Sigmoid colon (tissue), 7 donors: Measurements from ENCODE around the gene UFD1. TPM values are rescaled to one million over a fixed set of nuclear protein-coding genes. Genes with fewer than 3 reads are reported as not detected.

ENCODE experiments used
- DNase-seq: peaks from one replicate; pipeline ENCODE4 v3.0.0-alpha.2; 2019
- H3K27ac ChIP-seq, 4 donors: fragments of 200-600 bp; sonication (generic); one replicate each; pipeline ENCODE4 v1.5.1; 2016 to 2019; ENCODE audit warnings: mild to moderate bottlenecking in 1 of 4
- H3K27me3 ChIP-seq, 3 donors: fragments of 200-600 bp; sonication (generic); one replicate each; pipeline ENCODE4 v1.5.1; 2019; ENCODE audit warnings: mild to moderate bottlenecking in 1 of 3
- H3K36me3 ChIP-seq, 4 donors: fragments of 200-600 bp; sonication (generic); one replicate each; pipeline ENCODE4 v1.5.1; 2016 to 2019
- H3K4me1 ChIP-seq, 4 donors: fragments of 200-600 bp; sonication (generic); one replicate each; pipeline ENCODE4 v1.5.1; 2017 to 2019
- H3K4me3 ChIP-seq, 4 donors: fragments of 200-600 bp; sonication (generic); one replicate each; pipeline ENCODE4 v1.5.1; 2017 to 2019; ENCODE audit warnings: mild to moderate bottlenecking in 2 of 4, moderate library complexity in 1 of 4
- H3K9me3 ChIP-seq, 4 donors: fragments of 200-600 bp in 3 of 4; sonication (generic) in 3 of 4; one replicate each; pipeline versions ENCODE4 v1.5.1 to v1.6.1; 2013 to 2019
- CTCF ChIP-seq, 4 experiments: fragments of 450-650 bp in 3 of 4; fragments of 200-600 bp in 1 of 4; IDR thresholded peaks; one replicate each; pipeline ENCODE4 v1.5.1; 2016 to 2019; ENCODE audit warnings: antibody characterized with exemption in 4 of 4, mild to moderate bottlenecking in 3 of 4, moderate library complexity in 2 of 4
- EP300 ChIP-seq, 4 donors: sonication (generic); formaldehyde crosslinking; IDR thresholded peaks; one replicate each; pipeline ENCODE4 v1.6.1; 2017; ENCODE audit warnings: antibody characterized with exemption in 4 of 4
- POLR2A ChIP-seq, 2 donors: fragments of 450-650 bp; IDR thresholded peaks; one replicate each; pipeline ENCODE4 v1.6.1; 2016; ENCODE audit warnings: antibody characterized with exemption in 2 of 2, mild to moderate bottlenecking in 2 of 2, moderate library complexity in 2 of 2
- POLR2AphosphoS5 ChIP-seq, 4 donors: sonication (generic); formaldehyde crosslinking; IDR thresholded peaks; one replicate each; pipeline ENCODE4 v1.6.1; 2017; ENCODE audit warnings: antibody characterized with exemption in 4 of 4
- WGBS, 2 donors: extraction: QIAGEN DNeasy Blood & Tissue Kit; methylation state at CpG; one replicate each; pipeline ENCODE4 v1.1.7; 2013; 5-methylcytosine and 5-hydroxymethylcytosine counted together
- intact Hi-C: fragments of 100-400 bp; cut with DNase I; formaldehyde crosslinking; loops from one replicate; pipeline ENCODE4 v1.15.1; 2023
- polyA plus RNA-seq, 3 donors: library from polyadenylated mRNA; stranded (reverse); fragments of 200-250 nt; gene quantifications; one replicate each; pipeline ENCODE4 v1.2.3, GENCODE V29; 2013
- total RNA-seq, 4 donors: library from RNA; depleted of rRNA; stranded (reverse); fragments of >200 nt; gene quantifications; one replicate each; pipeline ENCODE4 v1.1.0, GENCODE V29; 2016
- donor health status: healthy with polysubstance abuse.
- donor health status: Bipolar disorder and iron deficiency.
- donor health status: healthy.

The UFD1 gene
- total and polyA plus RNA-seq, 7 donors, result 28.5 to 131 (median 45.7) TPM

- intact Hi-C loops, result no loop called here
- DNase-seq, result no peak
Measured at GRCh38 chr22:19488285-19488684, 9.3 kb upstream of the UFD1 start.

GRCh38 chr22:19483481-19484244, 4.7 kb upstream of the UFD1 start:
- no peaks in the 10 kb centered on the region for H3K36me3 ChIP-seq
- H3K9me3 ChIP-seq, result no peaks in the 10 kb centered on the region
- H3K27ac ChIP-seq, result no peak overlapping the region
- no peak overlapping the region for H3K4me3 ChIP-seq
- intact Hi-C loops, result no loop called here
- TF ChIP-seq POLR2AphosphoS5 (IDR thresholded peaks at IDR 0.05) (no peak), CTCF (IDR thresholded peaks at IDR 0.05) (no peak), POLR2A (IDR thresholded peaks at IDR 0.05) (no peak), EP300 (IDR thresholded peaks at IDR 0.05) (no peak)
- no peak for DNase-seq
- H3K27me3 ChIP-seq, result no peaks in the 10 kb centered on the region
- 86 to 93% methylated on average over 8 of the region's 8 CpGs for WGBS, 2 donors
- peaks cover 0 to 7% (median 5%) of the 10 kb centered on the region in 4 donors for H3K4me1 ChIP-seq

More at GRCh38 chr22:19488285-19488684, 9.3 kb upstream of the UFD1 start:
- TF ChIP-seq CTCF (IDR thresholded peaks at IDR 0.05) (no peak), POLR2AphosphoS5 (IDR thresholded peaks at IDR 0.05) (no peak), EP300 (IDR thresholded peaks at IDR 0.05) (no peak), POLR2A (IDR thresholded peaks at IDR 0.05) (no peak)
- Histone ChIP-seq H3K4me1 (peaks cover 0 to 6% (median 0%) of the 10 kb centered on the region in 4 donors), H3K9me3 (no peaks in the 10 kb centered on the region), H3K27ac (no peak overlapping the region), H3K27me3 (no peaks in the 10 kb centered on the region), H3K36me3 (no peaks in the 10 kb centered on the region), H3K4me3 (no peak overlapping the region)
- WGBS, 2 donors, result 94 to 95% methylated on average over 2 of the region's 2 CpGs

GRCh38 chr22:19482297-19482696, 3.3 kb upstream of the UFD1 start:
- no peak for DNase-seq
- intact Hi-C loops, result no loop called here
- peaks cover 0 to 19% (median 16%) of the 10 kb centered on the region in 4 donors for H3K4me1 ChIP-seq
- TF ChIP-seq POLR2A (IDR thresholded peaks at IDR 0.05), result no peak
- no peak for TF ChIP-seq CTCF (IDR thresholded peaks at IDR 0.05)
- TF ChIP-seq EP300 (IDR thresholded peaks at IDR 0.05), result no peak
- TF ChIP-seq POLR2AphosphoS5 (IDR thresholded peaks at IDR 0.05), result no peak
- H3K36me3 ChIP-seq, result no peaks in the 10 kb centered on the region
- no peak overlapping the region for H3K4me3 ChIP-seq
- no peaks in the 10 kb centered on the region for H3K27me3 ChIP-seq
- no peak overlapping the region for H3K27ac ChIP-seq
- 93 to 94% methylated on average over 9 of the region's 9 CpGs for WGBS, 2 donors
- H3K9me3 ChIP-seq, result no peaks in the 10 kb centered on the region

- Histone ChIP-seq H3K27me3 (no peaks in the 10 kb centered on the region), H3K4me1 (peaks cover 0 to 30% (median 21%) of the 10 kb centered on the region in 4 donors), H3K9me3 (no peaks in the 10 kb centered on the region), H3K4me3 (no peak overlapping the region), H3K36me3 (peaks cover 0 to 5% (median 0%) of the 10 kb centered on the region in 4 donors), H3K27ac (no peak overlapping the region)
- no peak for TF ChIP-seq EP300 (IDR thresholded peaks at IDR 0.05)
- no peak for TF ChIP-seq POLR2AphosphoS5 (IDR thresholded peaks at IDR 0.05)
- no peak for DNase-seq
- intact Hi-C loops, result no loop called here
- WGBS, 2 donors, result 72 to 75% methylated on average over 10 of the region's 10 CpGs
Measured at GRCh38 chr22:19480789-19481188, 1.8 kb upstream of the UFD1 start.

GRCh38 chr22:19480173-19480568, 1.2 kb upstream of the UFD1 start:
- Histone ChIP-seq H3K27ac (no peak overlapping the region), H3K4me3 (peak overlapping the region in 3 of 4 donors; percentile 28 to 97 (median 89)), H3K9me3 (no peaks in the 10 kb centered on the region), H3K4me1 (peaks cover 0 to 35% (median 21%) of the 10 kb centered on the region in 4 donors), H3K36me3 (peaks cover 0 to 7% (median 0%) of the 10 kb centered on the region in 4 donors), H3K27me3 (no peaks in the 10 kb centered on the region)
- 1% methylated on average over 15 of the region's 15 CpGs for WGBS, 2 donors
- no peak for DNase-seq
- no peak for TF ChIP-seq CTCF (IDR thresholded peaks at IDR 0.05)
- no peak for TF ChIP-seq EP300 (IDR thresholded peaks at IDR 0.05)
- no peak for TF ChIP-seq POLR2AphosphoS5 (IDR thresholded peaks at IDR 0.05)
- no peak for TF ChIP-seq POLR2A (IDR thresholded peaks at IDR 0.05)
- intact Hi-C loops, result no loop called here
